Gastroesophageal sphincter (tissue), 3 donors: ENCODE measurements around the gene PSMG4.

Source experiments
- CTCF ChIP-seq, 4 experiments: fragments of 200-600 bp in 2 of 4; fragments of 450-650 bp in 2 of 4; sonication (generic) in 1 of 4; IDR thresholded peaks; one replicate each; pipeline ENCODE4 v1.5.1; 2017 to 2019; ENCODE audit warnings: antibody characterized with exemption in 4 of 4, mild to moderate bottlenecking in 2 of 4, moderate library complexity in 2 of 4
- EP300 ChIP-seq: sonication (generic); formaldehyde crosslinking; IDR thresholded peaks from one replicate; pipeline ENCODE4 v1.6.1; 2017; ENCODE audit warnings: antibody characterized with exemption, mild to moderate bottlenecking
- POLR2A ChIP-seq, 2 donors: fragments of 450-650 bp; IDR thresholded peaks; one replicate each; pipeline ENCODE4 v1.6.1; 2017; ENCODE audit warnings: antibody characterized with exemption in 2 of 2, mild to moderate bottlenecking in 2 of 2, moderate library complexity in 1 of 2

DNA sequence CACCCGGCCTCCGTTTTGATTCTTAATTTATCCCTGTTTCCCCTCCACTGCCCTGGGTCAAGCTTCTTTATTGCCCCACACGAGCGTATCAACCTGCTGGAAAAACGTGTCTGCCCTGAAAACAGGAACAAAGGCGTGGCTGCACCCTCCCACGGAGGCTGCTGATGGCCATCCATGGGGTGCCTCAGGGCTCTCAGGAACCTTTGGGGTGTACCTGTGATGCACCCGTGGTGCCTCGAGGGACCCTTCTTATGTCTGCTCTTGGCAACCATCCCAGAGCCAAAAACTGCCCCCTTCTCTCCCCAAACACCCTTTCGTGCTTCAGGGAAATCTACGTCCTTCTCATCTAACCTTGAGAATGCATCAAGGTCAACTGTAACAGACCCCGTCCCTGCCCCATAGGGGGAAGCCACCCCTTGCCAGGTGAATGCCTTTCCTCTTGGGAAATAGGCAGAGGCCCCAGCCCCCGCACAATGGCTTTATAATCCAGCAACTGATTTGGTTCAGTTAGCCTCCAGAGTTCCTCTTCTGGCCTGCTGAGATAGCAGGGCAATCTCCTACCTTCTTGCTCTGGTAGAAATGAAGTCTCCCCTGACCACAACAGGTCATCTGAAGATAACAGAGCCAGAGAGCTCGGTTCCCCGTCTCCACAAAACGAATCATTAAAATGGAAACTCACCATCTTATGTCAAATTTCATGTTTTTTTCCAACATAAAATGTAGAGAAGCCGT is 29.4 kb downstream of the PSMG4 start:
- no peak for TF ChIP-seq CTCF (IDR thresholded peaks at IDR 0.05)
- no peak for TF ChIP-seq EP300
- no peak for TF ChIP-seq POLR2A (IDR thresholded peaks at IDR 0.05)
